Hepatocyte (in vitro differentiated cells): ENCODE results near the gene TBX6. TPM values are rescaled to one million over a fixed set of nuclear protein-coding genes. Genes with fewer than 3 reads are reported as not detected.

Experiments used
- DNase-seq: peaks from one replicate; pipeline ENCODE4 v3.0.0-alpha.2; 2016; ENCODE audit warnings: low spot score
- H2AFZ ChIP-seq: fragments of 200-600 bp; sonication (generic); 2 replicates; pipeline ENCODE4 v1.6.0; 2016; ENCODE audit warnings: antibody characterized with exemption, mild to moderate bottlenecking
- H3K27ac ChIP-seq: fragments of 200-600 bp; sonication (generic); 2 replicates; pipeline ENCODE4 v1.5.1; 2016; ENCODE audit warnings: mild to moderate bottlenecking
- H3K27me3 ChIP-seq: fragments of 200-600 bp; sonication (generic); 2 replicates; pipeline ENCODE4 v1.6.1; 2016
- H3K36me3 ChIP-seq: fragments of 200-600 bp; sonication (generic); replicated peaks from 2 replicates; pipeline ENCODE4 v1.5.1; 2016; ENCODE audit warnings: low read depth; ENCODE audit not compliant: insufficient read depth
- H3K4me1 ChIP-seq: fragments of 200-600 bp; sonication (generic); 2 replicates; pipeline ENCODE4 v1.5.1; 2016; ENCODE audit warnings: mild to moderate bottlenecking, moderate library complexity; ENCODE audit not compliant: insufficient read depth
- H3K4me2 ChIP-seq: fragments of 200-600 bp; sonication (generic); 2 replicates; pipeline ENCODE4 v1.6.0; 2016
- H3K4me3 ChIP-seq: fragments of 200-600 bp; sonication (generic); 2 replicates; pipeline ENCODE4 v1.5.1; 2016; ENCODE audit warnings: mild to moderate bottlenecking
- H3K79me2 ChIP-seq: fragments of 200-600 bp; sonication (generic); 2 replicates; pipeline ENCODE4 v1.6.0; 2017; ENCODE audit warnings: mild to moderate bottlenecking
- H3K9me2 ChIP-seq: fragments of 200-600 bp; sonication (generic); replicated peaks from 2 replicates; pipeline ENCODE4 v1.6.0; 2017; ENCODE audit warnings: mild to moderate bottlenecking; ENCODE audit not compliant: insufficient read depth
- H3K9me3 ChIP-seq: fragments of 200-600 bp; sonication (generic); 2 replicates; pipeline ENCODE4 v1.5.1; 2016; ENCODE audit warnings: low read depth, mild to moderate bottlenecking
- H4K20me1 ChIP-seq: fragments of 200-600 bp; sonication (generic); 2 replicates; pipeline ENCODE4 v1.6.0; 2016; ENCODE audit warnings: mild to moderate bottlenecking; ENCODE audit not compliant: insufficient read depth, poor library complexity, severe bottlenecking
- EZH2 ChIP-seq: fragments of 200-600 bp; sonication (generic); IDR thresholded peaks from 2 replicates; pipeline ENCODE4 v1.6.1; 2016; ENCODE audit warnings: antibody characterized with exemption, mild to moderate bottlenecking, borderline replicate concordance
- EZH2phosphoT487 ChIP-seq: fragments of 200-600 bp; sonication (generic); IDR thresholded peaks from one replicate; pipeline ENCODE4 v1.6.1; 2018; ENCODE audit warnings: antibody characterized with exemption, mild to moderate bottlenecking, low read depth, moderate library complexity; ENCODE audit not compliant: unreplicated experiment, severe bottlenecking
- WGBS: methylation state at CpG from one replicate; pipeline ENCODE4 v1.1.6; 2016; ENCODE audit warnings: low lambda C conversion rate; ENCODE audit errors: missing lambda C conversion rate; 5-methylcytosine and 5-hydroxymethylcytosine counted together
- polyA plus RNA-seq: library from polyadenylated mRNA; unstranded; fragments of >200 nt; fragmentation: Nextera tagmentation; extraction: Ambion mirVana; gene quantifications from 2 replicates; pipeline ENCODE4 v1.2.1, GENCODE V29; 2016
- total RNA-seq: library from RNA; depleted of rRNA; stranded (reverse); fragments of >200 nt; gene quantifications from 2 replicates; pipeline ENCODE4 v1.2.3, GENCODE V29; 2014
- TF ChIP-seq, protein P1 (sequence below): fragments of 200-600 bp; sonication (generic); IDR thresholded peaks from 2 replicates; pipeline ENCODE4 v1.5.1; 2016; ENCODE audit warnings: antibody characterized with exemption, mild to moderate bottlenecking; ENCODE audit not compliant: poor library complexity

TBX6 gene
- 0.56 and 0.60 TPM in 2 replicates for total RNA-seq
- polyA plus RNA-seq: 0.10 and 0.19 TPM in 2 replicates

DNA sequence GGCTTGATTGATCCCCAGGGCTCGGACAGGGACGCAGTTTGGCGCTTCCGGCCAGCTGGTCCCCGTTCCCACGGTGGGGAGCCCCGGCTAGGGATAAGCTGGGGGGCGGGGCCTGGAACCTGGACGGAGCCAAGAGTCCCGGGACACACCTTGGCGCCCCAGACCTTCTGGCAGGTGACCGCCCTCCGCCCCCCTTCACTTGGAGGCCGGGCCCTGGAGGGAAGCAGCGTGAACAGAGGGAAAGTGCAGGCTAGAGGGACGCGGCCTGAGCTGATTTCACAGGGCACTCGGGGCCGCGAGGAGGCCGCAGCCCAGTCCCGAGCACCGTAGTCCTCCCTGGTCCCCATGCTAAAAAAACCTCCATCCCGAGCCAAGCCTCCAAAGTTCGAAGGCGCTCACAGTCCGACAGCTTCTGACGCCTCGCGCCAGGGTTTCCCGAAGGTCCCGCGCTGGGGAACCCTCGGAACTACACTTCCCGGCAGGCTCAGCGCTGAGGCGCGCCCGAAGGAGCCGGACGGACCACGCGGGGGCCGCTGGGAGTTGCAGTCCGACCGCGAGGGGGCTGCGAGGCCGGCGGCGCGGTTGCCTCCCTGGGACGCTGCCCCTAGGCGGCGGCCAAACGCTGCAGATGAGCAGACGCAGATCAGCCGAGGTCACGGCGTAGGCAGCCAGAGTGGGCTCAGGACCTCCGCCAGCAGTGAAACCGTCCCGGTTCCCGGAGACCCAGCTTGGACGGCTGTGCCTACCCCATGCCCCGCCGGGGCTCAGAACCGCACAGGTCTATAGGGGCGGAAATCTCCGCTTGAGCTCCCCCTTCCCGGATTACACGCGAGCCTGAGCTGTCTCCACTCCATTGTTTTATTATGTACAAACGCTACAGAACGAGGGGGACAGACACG, at the start of gene TBX6:
Gene TBX6, minus strand, starts transcription at position 451 of the 899 bp plus-strand sequence. CDS start 731 bp downstream, outside the sequence.
- Histone ChIP-seq H2AFZ (peak within 1 kb of the TSS; percentile 76), H3K4me1 (peaks cover 15% of the 10 kb centered on the region), H4K20me1 (no peaks in the 10 kb centered on the region), H3K27me3 (no peaks in the 10 kb centered on the region), H3K79me2 (peaks cover 11% of the 10 kb centered on the region), H3K9me2 (no peaks in the 10 kb centered on the region), H3K4me3 (peak within 1 kb of the TSS; percentile 25), H3K9me3 (no peaks in the 10 kb centered on the region), H3K36me3 (no peaks in the 10 kb centered on the region), H3K4me2 (peak within 1 kb of the TSS; percentile 92), H3K27ac (peak within 1 kb of the TSS; percentile 53)
- no peak for TF ChIP-seq EZH2
- TF ChIP-seq, protein P1, sequence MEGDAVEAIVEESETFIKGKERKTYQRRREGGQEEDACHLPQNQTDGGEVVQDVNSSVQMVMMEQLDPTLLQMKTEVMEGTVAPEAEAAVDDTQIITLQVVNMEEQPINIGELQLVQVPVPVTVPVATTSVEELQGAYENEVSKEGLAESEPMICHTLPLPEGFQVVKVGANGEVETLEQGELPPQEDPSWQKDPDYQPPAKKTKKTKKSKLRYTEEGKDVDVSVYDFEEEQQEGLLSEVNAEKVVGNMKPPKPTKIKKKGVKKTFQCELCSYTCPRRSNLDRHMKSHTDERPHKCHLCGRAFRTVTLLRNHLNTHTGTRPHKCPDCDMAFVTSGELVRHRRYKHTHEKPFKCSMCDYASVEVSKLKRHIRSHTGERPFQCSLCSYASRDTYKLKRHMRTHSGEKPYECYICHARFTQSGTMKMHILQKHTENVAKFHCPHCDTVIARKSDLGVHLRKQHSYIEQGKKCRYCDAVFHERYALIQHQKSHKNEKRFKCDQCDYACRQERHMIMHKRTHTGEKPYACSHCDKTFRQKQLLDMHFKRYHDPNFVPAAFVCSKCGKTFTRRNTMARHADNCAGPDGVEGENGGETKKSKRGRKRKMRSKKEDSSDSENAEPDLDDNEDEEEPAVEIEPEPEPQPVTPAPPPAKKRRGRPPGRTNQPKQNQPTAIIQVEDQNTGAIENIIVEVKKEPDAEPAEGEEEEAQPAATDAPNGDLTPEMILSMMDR: peak; percentile 75
- DNase-seq: peak; percentile 97
- 2% methylated on average over 74 of the region's 76 CpGs for WGBS

- H3K4me1 ChIP-seq: no peaks in the 10 kb centered on the region
- H2AFZ ChIP-seq: peak overlapping the region; percentile 8
- peak overlapping the region; percentile 72 for H3K27ac ChIP-seq
- no peaks in the 10 kb centered on the region for H3K9me3 ChIP-seq
- H3K9me2 ChIP-seq: no peaks in the 10 kb centered on the region
- no peaks in the 10 kb centered on the region for H3K27me3 ChIP-seq
- no peaks in the 10 kb centered on the region for H3K36me3 ChIP-seq
- WGBS: 79% methylated on average over 13 of the region's 13 CpGs
- H3K79me2 ChIP-seq: no peaks in the 10 kb centered on the region
- no peak overlapping the region for H3K4me3 ChIP-seq
- peak; percentile 30 for DNase-seq
- no peak for TF ChIP-seq EZH2phosphoT487
- TF ChIP-seq EZH2: no peak
- TF ChIP-seq, protein P1: no peak
- no peaks in the 10 kb centered on the region for H4K20me1 ChIP-seq
- peak overlapping the region; percentile 25 for H3K4me2 ChIP-seq
Observed at GRCh38 chr16:30139583-30140481, 48.1 kb upstream of the TBX6 start.

DNA sequence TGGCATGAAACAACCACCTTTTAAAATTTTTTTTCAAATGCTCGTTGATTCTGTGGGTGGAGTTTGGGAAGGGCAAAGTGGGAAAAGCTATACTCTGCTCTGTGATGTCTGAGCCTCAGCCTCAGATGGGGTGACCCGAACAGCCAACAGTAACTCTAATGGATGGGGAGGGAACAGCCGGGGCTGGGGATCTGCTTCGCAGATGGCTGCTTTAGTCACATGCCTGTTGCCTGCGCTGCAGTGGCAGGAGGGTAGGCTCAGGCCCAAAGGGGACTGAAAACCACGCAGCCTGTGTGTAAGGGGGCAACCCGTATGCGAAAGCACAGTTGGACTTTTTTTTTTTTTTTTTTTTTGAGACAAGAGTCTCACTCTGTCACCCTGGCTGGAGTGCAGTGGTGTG, 46.2 kb upstream of the TBX6 start:
- no peaks in the 10 kb centered on the region for H3K9me2 ChIP-seq
- H2AFZ ChIP-seq: no peak overlapping the region
- no peak overlapping the region for H3K27ac ChIP-seq
- no peak overlapping the region for H3K4me2 ChIP-seq
- no peaks in the 10 kb centered on the region for H3K27me3 ChIP-seq
- H3K4me3 ChIP-seq: no peak overlapping the region
- H3K4me1 ChIP-seq: no peaks in the 10 kb centered on the region
- no peaks in the 10 kb centered on the region for H3K36me3 ChIP-seq
- no peak for DNase-seq
- WGBS: 83% methylated on average over 8 of the region's 8 CpGs
- H3K79me2 ChIP-seq: no peaks in the 10 kb centered on the region
- TF ChIP-seq EZH2: no peak
- TF ChIP-seq, protein P1: no peak
- TF ChIP-seq EZH2phosphoT487: no peak
- no peaks in the 10 kb centered on the region for H3K9me3 ChIP-seq
- H4K20me1 ChIP-seq: no peaks in the 10 kb centered on the region
